ENCODE results near the gene CCSER1. TPM values are rescaled to one million over a fixed set of nuclear protein-coding genes. Genes with fewer than 3 reads are reported as not detected.
A peak's percentile ranks its signal among the peaks of the same experiment; 100 is the strongest.

CCSER1 gene
- total and polyA plus RNA-seq, 2 donors (not counting 1 experiment from before 2014, with no cell fraction given), result 10.7 to 39.5 TPM

DNA sequence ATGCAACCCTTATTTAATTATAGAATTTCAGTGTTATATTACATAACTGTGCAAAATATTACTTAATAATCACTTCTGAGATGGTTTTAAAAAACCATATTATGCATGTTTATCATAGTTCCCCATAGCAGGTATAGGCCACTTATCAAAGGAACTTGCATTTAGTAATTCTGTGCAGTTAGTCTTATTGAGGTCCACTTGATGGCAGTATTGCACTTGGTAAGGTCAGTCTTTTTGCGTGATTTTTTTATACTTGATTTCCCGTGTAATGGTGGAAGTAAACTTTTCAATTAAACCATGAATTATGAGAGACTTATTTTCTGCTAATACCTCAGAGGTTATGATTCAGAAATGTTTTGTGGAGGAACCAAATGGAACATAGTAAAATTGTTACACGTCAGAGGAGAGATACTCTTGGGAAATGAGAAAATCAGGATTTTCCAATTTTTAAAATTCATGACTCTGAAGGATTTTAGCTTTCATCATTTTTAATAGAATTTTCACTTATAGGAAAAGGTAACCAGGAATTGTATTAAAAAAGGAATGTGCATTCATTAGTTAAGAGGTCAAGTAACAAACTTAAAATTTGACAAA is 230.0 kb downstream of the CCSER1 start:
- Mint-ChIP-seq H3K9me3 (ENCODE audit: insufficient read depth) (no peaks in the 10 kb centered on the region), H3K4me3 (no peak overlapping the region), H3K4me1 (no peaks in the 10 kb centered on the region), H3K27me3 (no peaks in the 10 kb centered on the region), H3K27ac (no peak overlapping the region)
- no peak overlapping the region for H2AFZ ChIP-seq (ENCODE audit: insufficient read depth, low read depth, low read length, poor library complexity, severe bottlenecking)
- H3K4me2 ChIP-seq (replicated peaks; ENCODE audit: low read depth, low read length, poor library complexity, severe bottlenecking), result no peak overlapping the region
- H3K4me1 ChIP-seq (ENCODE audit: control insufficient read depth in 2 of 2, insufficient read depth in 2 of 2, low read length in 2 of 2), result no peaks in the 10 kb centered on the region
- ATAC-seq (ENCODE audit: low read depth) (no peak), DNase-seq (peak; percentile 6)
- H3K36me3 ChIP-seq (replicated peaks in 1 of 2; ENCODE audit: control extremely low read depth in 1 of 2, control insufficient read depth in 1 of 2, extremely low read depth in 1 of 2, insufficient read depth in 2 of 2, low read length in 1 of 2), result no peaks in the 10 kb centered on the region
- no peaks in the 10 kb centered on the region for H3K9me3 ChIP-seq (ENCODE audit: control extremely low read depth in 1 of 3, control insufficient read depth in 2 of 3, insufficient read depth in 1 of 3, low read length in 2 of 3)
- H3K27me3 ChIP-seq (replicated peaks in 1 of 4; ENCODE audit: control extremely low read depth in 1 of 4, control insufficient read depth in 3 of 4, insufficient read depth in 4 of 4, low read length in 3 of 4), result no peaks in the 10 kb centered on the region
- no peaks in the 10 kb centered on the region for H4K20me1 ChIP-seq (ENCODE audit: control insufficient read depth, insufficient read depth, low read length, poor library complexity, severe bottlenecking)
- no peak overlapping the region for H3K9ac ChIP-seq (ENCODE audit: low read length)
- no CpG with 5 or more reads among the region's 3 CpGs for WGBS (ENCODE audit: insufficient coverage)
- CTCF ChIA-PET, result no interaction called here
- H3K4me3 ChIP-seq (ENCODE audit: control extremely low read depth in 1 of 5, extremely low read depth in 1 of 5, insufficient read depth in 1 of 5, low read depth in 2 of 5, low read length in 4 of 5), result no peak overlapping the region
- POLR2A ChIA-PET, result no interaction called here
- intact Hi-C loops (cut with micrococcal nuclease), result no loop called here
- H3K79me2 ChIP-seq (ENCODE audit: control insufficient read depth, insufficient read depth, low read length), result no peaks in the 10 kb centered on the region
- no peak overlapping the region for H3K27ac ChIP-seq (ENCODE audit: low read length in 2 of 2)
- TF ChIP-seq, protein P1, sequence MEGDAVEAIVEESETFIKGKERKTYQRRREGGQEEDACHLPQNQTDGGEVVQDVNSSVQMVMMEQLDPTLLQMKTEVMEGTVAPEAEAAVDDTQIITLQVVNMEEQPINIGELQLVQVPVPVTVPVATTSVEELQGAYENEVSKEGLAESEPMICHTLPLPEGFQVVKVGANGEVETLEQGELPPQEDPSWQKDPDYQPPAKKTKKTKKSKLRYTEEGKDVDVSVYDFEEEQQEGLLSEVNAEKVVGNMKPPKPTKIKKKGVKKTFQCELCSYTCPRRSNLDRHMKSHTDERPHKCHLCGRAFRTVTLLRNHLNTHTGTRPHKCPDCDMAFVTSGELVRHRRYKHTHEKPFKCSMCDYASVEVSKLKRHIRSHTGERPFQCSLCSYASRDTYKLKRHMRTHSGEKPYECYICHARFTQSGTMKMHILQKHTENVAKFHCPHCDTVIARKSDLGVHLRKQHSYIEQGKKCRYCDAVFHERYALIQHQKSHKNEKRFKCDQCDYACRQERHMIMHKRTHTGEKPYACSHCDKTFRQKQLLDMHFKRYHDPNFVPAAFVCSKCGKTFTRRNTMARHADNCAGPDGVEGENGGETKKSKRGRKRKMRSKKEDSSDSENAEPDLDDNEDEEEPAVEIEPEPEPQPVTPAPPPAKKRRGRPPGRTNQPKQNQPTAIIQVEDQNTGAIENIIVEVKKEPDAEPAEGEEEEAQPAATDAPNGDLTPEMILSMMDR (IDR thresholded peaks at IDR 0.05), result peak; percentile 26
- TF ChIP-seq EZH2 (IDR thresholded peaks at IDR 0.05; ENCODE audit: borderline replicate concordance, insufficient read depth, low read depth, low read length, poor library complexity, severe bottlenecking), result no peak

DNA sequence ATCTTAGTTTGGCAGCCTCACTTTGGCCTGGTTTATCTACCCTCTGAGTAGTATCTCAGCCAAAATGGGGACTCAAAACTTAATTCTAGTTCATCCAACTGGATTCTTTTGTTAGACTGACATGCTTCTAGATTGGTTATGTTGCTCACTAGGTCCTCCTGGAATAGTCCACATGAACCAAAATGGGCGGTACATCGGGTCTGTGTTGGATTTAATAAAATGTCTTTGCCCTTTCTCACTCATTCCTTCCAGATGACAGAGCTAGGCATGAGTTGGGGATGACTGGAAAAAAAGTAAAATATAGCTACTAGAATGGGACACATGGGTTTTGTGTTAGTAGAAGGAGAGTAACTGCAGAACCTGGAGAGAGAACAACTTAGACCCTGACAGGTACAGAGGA is 247.9 kb downstream of the CCSER1 start:
- CTCF ChIA-PET, result interaction anchor here (0.6 kb wide), 1 partner anchor 28 kb away, joined by 3 read pairs; no protein-coding TSS in a partner anchor
- H3K27ac ChIP-seq (ENCODE audit: low read length in 2 of 2), result no peak overlapping the region
- POLR2A ChIA-PET, result no interaction called here
- no peaks in the 10 kb centered on the region for H4K20me1 ChIP-seq (ENCODE audit: control insufficient read depth, insufficient read depth, low read length, poor library complexity, severe bottlenecking)
- H3K79me2 ChIP-seq (ENCODE audit: control insufficient read depth, insufficient read depth, low read length), result no peaks in the 10 kb centered on the region
- ATAC-seq (ENCODE audit: low read depth) (no peak), DNase-seq (no peak)
- no peaks in the 10 kb centered on the region for H3K27me3 ChIP-seq (replicated peaks in 1 of 4; ENCODE audit: control extremely low read depth in 1 of 4, control insufficient read depth in 3 of 4, insufficient read depth in 4 of 4, low read length in 3 of 4)
- no peaks in the 10 kb centered on the region for H3K9me3 ChIP-seq (ENCODE audit: control extremely low read depth in 1 of 3, control insufficient read depth in 2 of 3, insufficient read depth in 1 of 3, low read length in 2 of 3)
- no peaks in the 10 kb centered on the region for H3K4me1 ChIP-seq (ENCODE audit: control insufficient read depth in 2 of 2, insufficient read depth in 2 of 2, low read length in 2 of 2)
- no peak overlapping the region for H3K4me2 ChIP-seq (replicated peaks; ENCODE audit: low read depth, low read length, poor library complexity, severe bottlenecking)
- no CpG with 5 or more reads among the region's 2 CpGs for WGBS (ENCODE audit: insufficient coverage)
- Mint-ChIP-seq H3K27me3 (no peaks in the 10 kb centered on the region), H3K4me3 (no peak overlapping the region), H3K4me1 (no peaks in the 10 kb centered on the region), H3K9me3 (ENCODE audit: insufficient read depth) (no peaks in the 10 kb centered on the region), H3K27ac (no peak overlapping the region)
- intact Hi-C loops (cut with micrococcal nuclease), result no loop called here
- no peaks in the 10 kb centered on the region for H3K36me3 ChIP-seq (replicated peaks in 1 of 2; ENCODE audit: control extremely low read depth in 1 of 2, control insufficient read depth in 1 of 2, extremely low read depth in 1 of 2, insufficient read depth in 2 of 2, low read length in 1 of 2)
- H2AFZ ChIP-seq (ENCODE audit: insufficient read depth, low read depth, low read length, poor library complexity, severe bottlenecking), result no peak overlapping the region
- no peak overlapping the region for H3K4me3 ChIP-seq (ENCODE audit: control extremely low read depth in 1 of 5, extremely low read depth in 1 of 5, insufficient read depth in 1 of 5, low read depth in 2 of 5, low read length in 4 of 5)
- H3K9ac ChIP-seq (ENCODE audit: low read length), result no peak overlapping the region
- TF ChIP-seq EZH2 (IDR thresholded peaks at IDR 0.05; ENCODE audit: borderline replicate concordance, insufficient read depth, low read depth, low read length, poor library complexity, severe bottlenecking), result no peak
- TF ChIP-seq, protein P1 (IDR thresholded peaks at IDR 0.05), result no peak

All from B cell (primary cell).